PFSK-1 (cell line): ENCODE measurements around the gene CCDC90B.

Source experiments
- FOXP2 ChIP-seq: optimal IDR thresholded peaks from 2 replicates; pipeline ENCODE3; 2011; ENCODE audit warnings: borderline replicate concordance, control low read depth, inconsistent platforms; ENCODE audit not compliant: insufficient read depth; ENCODE audit errors: extremely low read length, extremely low read depth
- POLR2AphosphoS5 ChIP-seq: IDR thresholded peaks from 2 replicates; pipeline ENCODE4 v1.6.1; 2012; ENCODE audit warnings: low read depth, mild to moderate bottlenecking, control low read depth, low read length, moderate library complexity
- REST ChIP-seq, 2 experiments: IDR thresholded peaks; 2 replicates each; pipeline versions ENCODE4 v1.6.1 to v1.8.0; 2011 to 2012; ENCODE audit warnings: low read depth in 2 of 2, low read length in 2 of 2, control low read depth in 1 of 2, inconsistent platforms in 1 of 2, mild to moderate bottlenecking in 1 of 2, moderate library complexity in 1 of 2; ENCODE audit not compliant: insufficient read depth in 1 of 2
- SIN3A ChIP-seq: IDR thresholded peaks from 2 replicates; pipeline ENCODE4 v1.6.1; 2012; ENCODE audit warnings: mild to moderate bottlenecking, low read length, moderate library complexity, borderline replicate concordance; ENCODE audit not compliant: insufficient read depth
- TAF1 ChIP-seq: IDR thresholded peaks from 2 replicates; pipeline ENCODE4 v1.6.1; 2012; ENCODE audit warnings: low read length, control low read depth, borderline replicate concordance; ENCODE audit not compliant: insufficient read depth

CCDC90B gene

DNA sequence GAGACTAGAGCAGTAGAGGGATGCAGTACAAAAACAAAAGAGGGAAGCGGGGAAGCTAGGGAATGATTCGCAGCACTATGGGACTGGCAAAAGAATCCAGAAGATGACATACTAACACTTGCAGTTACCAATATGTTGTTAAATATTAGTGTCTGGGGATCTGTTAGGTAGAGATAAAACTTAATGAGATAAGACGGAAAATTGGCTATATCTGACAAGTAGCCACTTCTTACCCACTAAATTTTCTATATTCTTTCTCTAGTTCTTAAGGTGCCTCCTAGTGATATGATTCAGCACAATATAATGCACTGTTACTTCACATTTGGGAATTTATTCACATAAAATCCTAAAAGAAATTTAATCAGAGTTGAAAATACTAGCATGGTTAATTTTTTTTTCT lies 30.8 kb downstream of the CCDC90B start:
- TF ChIP-seq FOXP2 (no peak), TAF1 (no peak), SIN3A (no peak), REST (IDR thresholded peaks at IDR 0.05; ENCODE audit: insufficient read depth in 1 of 2, low read depth in 2 of 2, low read length in 2 of 2) (no peak), POLR2AphosphoS5 (no peak)

GRCh38 chr11:83252941-83253340 lies 33.2 kb downstream of the CCDC90B start:
- TF ChIP-seq TAF1 (no peak), FOXP2 (no peak), REST (IDR thresholded peaks at IDR 0.05; ENCODE audit: insufficient read depth in 1 of 2, low read depth in 2 of 2, low read length in 2 of 2) (no peak), SIN3A (no peak), POLR2AphosphoS5 (no peak)

DNA sequence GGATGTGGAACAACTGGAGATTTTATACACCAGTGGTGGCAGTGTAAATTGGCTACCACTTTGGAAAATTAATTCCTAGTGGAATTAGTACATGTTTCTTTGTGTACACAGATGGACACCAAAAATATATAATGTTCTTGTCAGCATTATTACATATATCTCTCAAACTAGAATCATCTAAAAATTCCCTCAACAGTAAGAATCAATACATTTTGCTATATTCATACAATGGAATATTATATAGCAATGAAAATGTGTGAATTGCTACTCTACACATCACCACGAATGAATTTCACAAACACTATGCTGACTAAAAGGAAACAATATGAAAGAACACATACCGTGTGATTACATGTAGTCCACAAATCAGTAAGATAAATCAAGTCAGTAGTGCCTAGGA lies 33.9 kb downstream of the CCDC90B start:
- TF ChIP-seq FOXP2 (no peak), SIN3A (no peak), TAF1 (no peak), REST (IDR thresholded peaks at IDR 0.05; ENCODE audit: insufficient read depth in 1 of 2, low read depth in 2 of 2, low read length in 2 of 2) (no peak), POLR2AphosphoS5 (no peak)

- TF ChIP-seq SIN3A (no peak), FOXP2 (no peak), TAF1 (no peak), POLR2AphosphoS5 (no peak), REST (IDR thresholded peaks at IDR 0.05; ENCODE audit: insufficient read depth in 1 of 2, low read depth in 2 of 2, low read length in 2 of 2) (no peak)
Measured at GRCh38 chr11:83249972-83250593, 36.1 kb downstream of the CCDC90B start.
